ENCODE results near the gene MTUS2.

Gene MTUS2

GRCh38 chr13:29255567-29255966, 435.4 kb downstream of the MTUS2 start:
- peaks cover 10% of the 10 kb centered on the region for H3K27me3 ChIP-seq (ENCODE audit: insufficient read depth, poor library complexity, severe bottlenecking)
- TF ChIP-seq, protein P1, sequence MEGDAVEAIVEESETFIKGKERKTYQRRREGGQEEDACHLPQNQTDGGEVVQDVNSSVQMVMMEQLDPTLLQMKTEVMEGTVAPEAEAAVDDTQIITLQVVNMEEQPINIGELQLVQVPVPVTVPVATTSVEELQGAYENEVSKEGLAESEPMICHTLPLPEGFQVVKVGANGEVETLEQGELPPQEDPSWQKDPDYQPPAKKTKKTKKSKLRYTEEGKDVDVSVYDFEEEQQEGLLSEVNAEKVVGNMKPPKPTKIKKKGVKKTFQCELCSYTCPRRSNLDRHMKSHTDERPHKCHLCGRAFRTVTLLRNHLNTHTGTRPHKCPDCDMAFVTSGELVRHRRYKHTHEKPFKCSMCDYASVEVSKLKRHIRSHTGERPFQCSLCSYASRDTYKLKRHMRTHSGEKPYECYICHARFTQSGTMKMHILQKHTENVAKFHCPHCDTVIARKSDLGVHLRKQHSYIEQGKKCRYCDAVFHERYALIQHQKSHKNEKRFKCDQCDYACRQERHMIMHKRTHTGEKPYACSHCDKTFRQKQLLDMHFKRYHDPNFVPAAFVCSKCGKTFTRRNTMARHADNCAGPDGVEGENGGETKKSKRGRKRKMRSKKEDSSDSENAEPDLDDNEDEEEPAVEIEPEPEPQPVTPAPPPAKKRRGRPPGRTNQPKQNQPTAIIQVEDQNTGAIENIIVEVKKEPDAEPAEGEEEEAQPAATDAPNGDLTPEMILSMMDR (IDR thresholded peaks at IDR 0.05; ENCODE audit: insufficient read depth, low read length), result no peak
- TF ChIP-seq SPI1 (IDR thresholded peaks at IDR 0.05; ENCODE audit: borderline replicate concordance, low read depth) (no peak), GABPA (IDR thresholded peaks at IDR 0.05; ENCODE audit: low read depth) (no peak), POLR2AphosphoS5 (IDR thresholded peaks at IDR 0.05; ENCODE audit: low read depth) (no peak)
- TF ChIP-seq, protein P2, sequence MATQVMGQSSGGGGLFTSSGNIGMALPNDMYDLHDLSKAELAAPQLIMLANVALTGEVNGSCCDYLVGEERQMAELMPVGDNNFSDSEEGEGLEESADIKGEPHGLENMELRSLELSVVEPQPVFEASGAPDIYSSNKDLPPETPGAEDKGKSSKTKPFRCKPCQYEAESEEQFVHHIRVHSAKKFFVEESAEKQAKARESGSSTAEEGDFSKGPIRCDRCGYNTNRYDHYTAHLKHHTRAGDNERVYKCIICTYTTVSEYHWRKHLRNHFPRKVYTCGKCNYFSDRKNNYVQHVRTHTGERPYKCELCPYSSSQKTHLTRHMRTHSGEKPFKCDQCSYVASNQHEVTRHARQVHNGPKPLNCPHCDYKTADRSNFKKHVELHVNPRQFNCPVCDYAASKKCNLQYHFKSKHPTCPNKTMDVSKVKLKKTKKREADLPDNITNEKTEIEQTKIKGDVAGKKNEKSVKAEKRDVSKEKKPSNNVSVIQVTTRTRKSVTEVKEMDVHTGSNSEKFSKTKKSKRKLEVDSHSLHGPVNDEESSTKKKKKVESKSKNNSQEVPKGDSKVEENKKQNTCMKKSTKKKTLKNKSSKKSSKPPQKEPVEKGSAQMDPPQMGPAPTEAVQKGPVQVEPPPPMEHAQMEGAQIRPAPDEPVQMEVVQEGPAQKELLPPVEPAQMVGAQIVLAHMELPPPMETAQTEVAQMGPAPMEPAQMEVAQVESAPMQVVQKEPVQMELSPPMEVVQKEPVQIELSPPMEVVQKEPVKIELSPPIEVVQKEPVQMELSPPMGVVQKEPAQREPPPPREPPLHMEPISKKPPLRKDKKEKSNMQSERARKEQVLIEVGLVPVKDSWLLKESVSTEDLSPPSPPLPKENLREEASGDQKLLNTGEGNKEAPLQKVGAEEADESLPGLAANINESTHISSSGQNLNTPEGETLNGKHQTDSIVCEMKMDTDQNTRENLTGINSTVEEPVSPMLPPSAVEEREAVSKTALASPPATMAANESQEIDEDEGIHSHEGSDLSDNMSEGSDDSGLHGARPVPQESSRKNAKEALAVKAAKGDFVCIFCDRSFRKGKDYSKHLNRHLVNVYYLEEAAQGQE (IDR thresholded peaks at IDR 0.05; ENCODE audit: insufficient replicate concordance, low read depth), result no peak
- H3K4me3 ChIP-seq (replicated peaks; ENCODE audit: insufficient read depth, low read length), result no peak overlapping the region

GRCh38 chr13:29260684-29261083, 440.5 kb downstream of the MTUS2 start:
- Histone ChIP-seq H3K27me3 (ENCODE audit: insufficient read depth, poor library complexity, severe bottlenecking) (peaks cover 16% of the 10 kb centered on the region), H3K27ac (replicated peaks) (no peak overlapping the region), H3K4me3 (replicated peaks; ENCODE audit: insufficient read depth, low read length) (no peak overlapping the region)
- no peak for DNase-seq (ENCODE audit: low read depth in 1 of 2, low spot score in 1 of 2)
- TF ChIP-seq GABPA (IDR thresholded peaks at IDR 0.05; ENCODE audit: low read depth) (no peak), SPI1 (IDR thresholded peaks at IDR 0.05; ENCODE audit: borderline replicate concordance, low read depth) (no peak), POLR2AphosphoS5 (IDR thresholded peaks at IDR 0.05; ENCODE audit: low read depth) (no peak)
- TF ChIP-seq, protein P1 (IDR thresholded peaks at IDR 0.05; ENCODE audit: insufficient read depth, low read length), result no peak
- TF ChIP-seq, protein P2 (IDR thresholded peaks at IDR 0.05; ENCODE audit: insufficient replicate concordance, low read depth), result no peak

More at GRCh38 chr13:29255567-29255966, 435.4 kb downstream of the MTUS2 start:
- no peak overlapping the region for H3K27ac ChIP-seq (replicated peaks)
- DNase-seq (ENCODE audit: low read depth in 1 of 2, low spot score in 1 of 2), result no peak

DNA sequence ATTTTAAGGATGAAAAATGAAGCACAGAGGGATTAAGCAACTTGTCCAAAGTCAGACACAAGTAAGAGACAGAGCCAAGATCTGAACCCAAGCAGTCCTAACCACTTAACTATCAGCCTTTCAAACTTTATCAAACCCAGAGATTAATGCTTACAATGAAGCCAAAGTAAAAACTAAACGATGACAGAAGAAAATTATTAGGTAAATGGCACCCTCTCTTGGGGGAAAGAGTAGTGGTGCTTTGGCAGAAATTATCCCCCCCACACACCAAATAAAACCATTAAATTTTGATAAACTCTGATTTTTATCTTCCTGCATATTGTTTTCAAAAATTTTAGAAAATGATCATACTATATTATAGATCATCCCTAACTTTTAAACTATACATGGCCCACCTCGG, 446.1 kb downstream of the MTUS2 start:
- peaks cover 8% of the 10 kb centered on the region for H3K27me3 ChIP-seq (ENCODE audit: insufficient read depth, poor library complexity, severe bottlenecking)

More for the DNA sequence above, 446.1 kb downstream of the MTUS2 start:
- TF ChIP-seq GABPA (IDR thresholded peaks at IDR 0.05; ENCODE audit: low read depth), result no peak
- TF ChIP-seq, protein P2 (IDR thresholded peaks at IDR 0.05; ENCODE audit: insufficient replicate concordance, low read depth), result no peak
- no peak for TF ChIP-seq POLR2AphosphoS5 (IDR thresholded peaks at IDR 0.05; ENCODE audit: low read depth)
- no peak for TF ChIP-seq SPI1 (IDR thresholded peaks at IDR 0.05; ENCODE audit: borderline replicate concordance, low read depth)
- TF ChIP-seq, protein P1 (IDR thresholded peaks at IDR 0.05; ENCODE audit: insufficient read depth, low read length), result no peak
- Histone ChIP-seq H3K27ac (replicated peaks) (no peak overlapping the region), H3K4me3 (replicated peaks; ENCODE audit: insufficient read depth, low read length) (no peak overlapping the region)
- DNase-seq (ENCODE audit: low read depth in 1 of 2, low spot score in 1 of 2), result no peak

All from HL-60 (cell line).